Liver (tissue), 9 donors: ENCODE results near the gene AQP5. TPM values are rescaled to one million over a fixed set of nuclear protein-coding genes. Genes with fewer than 3 reads are reported as not detected.

Experiments
- DNase-seq: peaks from one replicate; pipeline ENCODE4 v3.0.0-alpha.2; 2017; ENCODE audit warnings: low spot score
- H3K27ac ChIP-seq, 2 donors: one replicate each; pipeline ENCODE4 v1.7.0; 2013; ENCODE audit warnings: inconsistent platforms in 2 of 2, low read length in 2 of 2, control low read depth in 1 of 2, low read depth in 1 of 2, mild to moderate bottlenecking in 1 of 2
- H3K27me3 ChIP-seq, 4 donors: one replicate each; pipeline versions ENCODE4 v1.6.1 to v1.7.0; 2013; ENCODE audit warnings: low read length in 3 of 4, inconsistent platforms in 1 of 4, mild to moderate bottlenecking in 1 of 4, moderate library complexity in 1 of 4; ENCODE audit not compliant: control insufficient read depth in 4 of 4, insufficient read depth in 4 of 4
- H3K36me3 ChIP-seq, 4 donors: one replicate each; pipeline versions ENCODE4 v1.6.1 to v1.7.0; 2013; ENCODE audit warnings: low read length in 3 of 4, mild to moderate bottlenecking in 3 of 4, low read depth in 1 of 4, moderate library complexity in 1 of 4; ENCODE audit not compliant: control insufficient read depth in 4 of 4, insufficient read depth in 3 of 4
- H3K4me1 ChIP-seq, 4 donors: one replicate each; pipeline versions ENCODE4 v1.6.1 to v1.7.0; 2013; ENCODE audit warnings: low read length in 3 of 4, mild to moderate bottlenecking in 3 of 4, moderate library complexity in 1 of 4; ENCODE audit not compliant: control insufficient read depth in 4 of 4, insufficient read depth in 4 of 4
- H3K4me3 ChIP-seq, 3 donors: one replicate each; pipeline versions ENCODE4 v1.6.1 to v1.7.0; 2013; ENCODE audit warnings: low read length in 3 of 3, control low read depth in 1 of 3, low read depth in 1 of 3, mild to moderate bottlenecking in 1 of 3
- H3K9ac ChIP-seq, 2 donors: one replicate each; pipeline ENCODE4 v1.7.0; 2013; ENCODE audit warnings: low read length in 2 of 2, mild to moderate bottlenecking in 2 of 2, moderate library complexity in 2 of 2, control low read depth in 1 of 2, low read depth in 1 of 2
- H3K9me3 ChIP-seq, 4 donors: one replicate each; pipeline versions ENCODE4 v1.6.1 to v1.7.0; 2013; ENCODE audit warnings: low read length in 3 of 4; ENCODE audit not compliant: control insufficient read depth in 4 of 4
- EGR1 ChIP-seq, 2 donors: IDR thresholded peaks; 2 replicates each; pipeline ENCODE4 v1.6.1; 2016 to 2018; ENCODE audit warnings: antibody characterized with exemption in 2 of 2, low read depth in 2 of 2
- FOXA1 ChIP-seq: IDR thresholded peaks from 2 replicates; pipeline ENCODE4 v1.6.1; 2016; ENCODE audit warnings: antibody characterized with exemption
- FOXA2 ChIP-seq: IDR thresholded peaks from 2 replicates; pipeline ENCODE4 v1.6.1; 2016; ENCODE audit warnings: antibody characterized with exemption
- GABPA ChIP-seq, 2 donors: IDR thresholded peaks in 1 of 2; conservative IDR thresholded peaks in 1 of 2; 2 replicates each; pipeline ENCODE4 v1.6.1; 2016; ENCODE audit warnings: antibody characterized with exemption in 2 of 2, mild to moderate bottlenecking in 1 of 2, moderate library complexity in 1 of 2
- HNF4A ChIP-seq, 2 donors: conservative IDR thresholded peaks; 2 replicates each; pipeline ENCODE4 v1.6.1; 2016; ENCODE audit warnings: antibody characterized with exemption in 2 of 2, mild to moderate bottlenecking in 2 of 2
- HNF4G ChIP-seq: IDR thresholded peaks from 2 replicates; pipeline ENCODE4 v1.6.1; 2016; ENCODE audit warnings: antibody characterized with exemption
- JUND ChIP-seq, 2 donors: IDR thresholded peaks; 2 replicates each; pipeline ENCODE4 v1.6.1; 2016; ENCODE audit warnings: antibody characterized with exemption in 2 of 2
- NR2F2 ChIP-seq: IDR thresholded peaks from 2 replicates; pipeline ENCODE4 v1.6.1; 2016; ENCODE audit warnings: antibody characterized with exemption
- RAD21 ChIP-seq, 2 donors: IDR thresholded peaks; 2 replicates each; pipeline ENCODE4 v1.6.1; 2016; ENCODE audit warnings: antibody characterized with exemption in 2 of 2, mild to moderate bottlenecking in 2 of 2
- REST ChIP-seq: IDR thresholded peaks from 2 replicates; pipeline ENCODE4 v1.6.1; 2016; ENCODE audit warnings: antibody characterized with exemption, mild to moderate bottlenecking
- RXRA ChIP-seq, 2 donors: IDR thresholded peaks; 2 replicates each; pipeline ENCODE4 v1.6.1; 2017 to 2018; ENCODE audit warnings: antibody characterized with exemption in 2 of 2, mild to moderate bottlenecking in 1 of 2
- SP1 ChIP-seq: IDR thresholded peaks from 2 replicates; pipeline ENCODE4 v1.6.1; 2018; ENCODE audit warnings: antibody characterized with exemption, mild to moderate bottlenecking
- TAF1 ChIP-seq: conservative IDR thresholded peaks from 2 replicates; pipeline ENCODE4 v1.6.1; 2016; ENCODE audit warnings: antibody characterized with exemption, mild to moderate bottlenecking
- YY1 ChIP-seq: IDR thresholded peaks from 2 replicates; pipeline ENCODE4 v1.6.1; 2016; ENCODE audit warnings: antibody characterized with exemption, mild to moderate bottlenecking
- ZBTB33 ChIP-seq: IDR thresholded peaks from 2 replicates; pipeline ENCODE4 v1.6.1; 2016; ENCODE audit warnings: antibody characterized with exemption
- WGBS: extraction: QIAGEN DNeasy Blood & Tissue Kit; methylation state at CpG from one replicate; pipeline ENCODE4 v1.1.7; 2013; 5-methylcytosine and 5-hydroxymethylcytosine counted together
- polyA plus RNA-seq, 2 donors: library from polyadenylated mRNA; stranded (reverse) in 1 of 2; unstranded in 1 of 2; fragments of 200-250 nt in 1 of 2; fragments of >200 nt in 1 of 2; fragmentation: Nextera tagmentation in 1 of 2; extraction: Ambion mirVana in 1 of 2; gene quantifications; one replicate each; pipeline versions ENCODE4 v1.2.1 to v1.2.3, GENCODE V29; 2013 to 2015
- total RNA-seq, 2 donors: library from RNA; depleted of rRNA; stranded (reverse); fragments of >200 nt; gene quantifications; one replicate each; pipeline ENCODE4 v1.2.3, GENCODE V29; 2014
- TF ChIP-seq, protein P1 (sequence below): IDR thresholded peaks from 2 replicates; pipeline ENCODE4 v1.6.1; 2016; ENCODE audit warnings: antibody characterized with exemption
- TF ChIP-seq, protein P2 (sequence below): fragments of 150-350 bp; IDR thresholded peaks from 2 replicates; pipeline ENCODE4 v1.5.1; 2017; ENCODE audit warnings: improper control_type of control experiment, low read depth, low read length; ENCODE audit not compliant: missing input control
- TF ChIP-seq, protein P3 (sequence below): IDR thresholded peaks from 2 replicates; pipeline ENCODE4 v1.6.1; 2016; ENCODE audit warnings: antibody characterized with exemption
- donor health status: healthy.
- donor health status: healthy.
- donor health status: healthy.
- donor health status: healthy.
- donor health status: healthy.

Gene AQP5
- total and polyA plus RNA-seq, 4 donors: not detected

DNA sequence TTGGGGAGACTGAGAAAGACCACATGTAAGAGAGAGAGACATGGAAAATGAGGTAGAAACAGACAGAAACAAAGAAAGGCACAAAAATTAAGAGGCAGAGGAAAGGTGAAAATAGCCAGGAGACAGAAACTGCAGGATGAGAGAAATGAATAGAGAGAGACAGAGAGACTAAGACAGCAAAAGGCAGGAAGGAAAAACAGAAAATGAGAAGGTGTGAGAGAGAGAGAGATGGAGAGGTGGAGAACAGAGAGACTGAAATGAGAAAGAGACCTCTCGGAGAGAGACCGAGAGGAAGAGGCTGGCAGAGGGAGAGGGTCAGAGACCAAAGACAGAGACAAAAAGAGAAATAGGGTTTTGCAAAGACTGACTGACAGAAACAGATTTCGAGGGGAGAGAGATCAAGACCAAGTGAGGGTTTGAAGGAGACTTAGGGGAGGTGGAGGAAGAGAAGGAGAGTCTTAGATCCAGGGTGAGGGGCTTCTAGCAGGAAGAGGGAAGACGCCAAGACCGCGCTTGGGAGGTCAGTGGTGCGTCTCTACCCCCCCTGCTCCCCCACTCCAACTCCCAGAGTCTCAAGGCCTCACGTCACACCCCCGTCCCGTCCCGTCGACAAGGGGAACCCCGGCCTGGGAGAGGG is 1.1 kb upstream of the AQP5 start:
- Histone ChIP-seq H3K27me3 (peaks cover 0 to 5% (median 1%) of the 10 kb centered on the region in 4 donors), H3K4me1 (peaks cover 2 to 18% (median 14%) of the 10 kb centered on the region in 4 donors), H3K4me3 (no peak overlapping the region), H3K36me3 (no peaks in the 10 kb centered on the region), H3K27ac (no peak overlapping the region), H3K9ac (no peak overlapping the region), H3K9me3 (no peaks in the 10 kb centered on the region)
- 56% methylated on average over 13 of the region's 13 CpGs for WGBS
- TF ChIP-seq, protein P1, sequence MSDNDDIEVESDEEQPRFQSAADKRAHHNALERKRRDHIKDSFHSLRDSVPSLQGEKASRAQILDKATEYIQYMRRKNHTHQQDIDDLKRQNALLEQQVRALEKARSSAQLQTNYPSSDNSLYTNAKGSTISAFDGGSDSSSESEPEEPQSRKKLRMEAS: no peak
- TF ChIP-seq RXRA (IDR thresholded peaks at IDR 0.05): no peak
- no peak for TF ChIP-seq ZBTB33
- no peak for TF ChIP-seq YY1
- TF ChIP-seq, protein P2, sequence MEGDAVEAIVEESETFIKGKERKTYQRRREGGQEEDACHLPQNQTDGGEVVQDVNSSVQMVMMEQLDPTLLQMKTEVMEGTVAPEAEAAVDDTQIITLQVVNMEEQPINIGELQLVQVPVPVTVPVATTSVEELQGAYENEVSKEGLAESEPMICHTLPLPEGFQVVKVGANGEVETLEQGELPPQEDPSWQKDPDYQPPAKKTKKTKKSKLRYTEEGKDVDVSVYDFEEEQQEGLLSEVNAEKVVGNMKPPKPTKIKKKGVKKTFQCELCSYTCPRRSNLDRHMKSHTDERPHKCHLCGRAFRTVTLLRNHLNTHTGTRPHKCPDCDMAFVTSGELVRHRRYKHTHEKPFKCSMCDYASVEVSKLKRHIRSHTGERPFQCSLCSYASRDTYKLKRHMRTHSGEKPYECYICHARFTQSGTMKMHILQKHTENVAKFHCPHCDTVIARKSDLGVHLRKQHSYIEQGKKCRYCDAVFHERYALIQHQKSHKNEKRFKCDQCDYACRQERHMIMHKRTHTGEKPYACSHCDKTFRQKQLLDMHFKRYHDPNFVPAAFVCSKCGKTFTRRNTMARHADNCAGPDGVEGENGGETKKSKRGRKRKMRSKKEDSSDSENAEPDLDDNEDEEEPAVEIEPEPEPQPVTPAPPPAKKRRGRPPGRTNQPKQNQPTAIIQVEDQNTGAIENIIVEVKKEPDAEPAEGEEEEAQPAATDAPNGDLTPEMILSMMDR: no peak
- no peak for TF ChIP-seq TAF1
- no peak for TF ChIP-seq REST
- no peak for TF ChIP-seq SP1
- no peak for TF ChIP-seq FOXA1
- no peak for TF ChIP-seq JUND (IDR thresholded peaks at IDR 0.05)
- no peak for TF ChIP-seq GABPA (IDR thresholded peaks at IDR 0.05 in 1 of 2, conservative IDR thresholded peaks at IDR 0.05 in 1 of 2)
- TF ChIP-seq HNF4G: no peak
- TF ChIP-seq EGR1 (IDR thresholded peaks at IDR 0.05; ENCODE audit: low read depth in 2 of 2): no peak
- no peak for TF ChIP-seq FOXA2
- TF ChIP-seq, protein P3, sequence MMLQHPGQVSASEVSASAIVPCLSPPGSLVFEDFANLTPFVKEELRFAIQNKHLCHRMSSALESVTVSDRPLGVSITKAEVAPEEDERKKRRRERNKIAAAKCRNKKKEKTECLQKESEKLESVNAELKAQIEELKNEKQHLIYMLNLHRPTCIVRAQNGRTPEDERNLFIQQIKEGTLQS: no peak
- TF ChIP-seq NR2F2: no peak
- no peak for TF ChIP-seq HNF4A (conservative IDR thresholded peaks at IDR 0.05)
- no peak for TF ChIP-seq RAD21 (IDR thresholded peaks at IDR 0.05)
- DNase-seq: no peak
